ENCODE data around the gene SHISAL1.

Gene SHISAL1

DNA sequence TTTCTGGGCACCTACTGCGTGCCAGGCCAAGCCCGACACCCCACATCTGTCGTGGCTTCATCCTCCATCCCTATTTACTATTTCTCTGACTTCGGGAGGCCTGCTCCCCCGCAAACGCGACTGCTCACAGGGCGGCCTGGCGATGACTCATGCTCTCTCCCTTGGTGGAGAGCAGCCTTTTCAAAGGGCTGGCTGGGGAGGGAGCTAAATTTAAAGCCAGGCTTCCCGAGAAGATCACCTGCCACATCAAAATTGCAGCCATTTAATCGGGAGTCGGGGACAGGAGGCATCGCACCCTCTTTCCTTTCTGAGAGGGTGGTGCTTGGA lies 24.9 kb upstream of the SHISAL1 start:
- TF ChIP-seq GATA3 (IDR thresholded peaks at IDR 0.05; ENCODE audit: low read depth, low read length) = no peak
- TF ChIP-seq GATA2 (IDR thresholded peaks at IDR 0.05; ENCODE audit: low read depth, low read length) = no peak

- TF ChIP-seq GATA2 (IDR thresholded peaks at IDR 0.05; ENCODE audit: low read depth, low read length) (no peak), GATA3 (IDR thresholded peaks at IDR 0.05; ENCODE audit: low read depth, low read length) (no peak)
These were observed 24.4 kb upstream of the SHISAL1 start for GRCh38 chr22:44336962-44337677.

- TF ChIP-seq GATA2 (IDR thresholded peaks at IDR 0.05; ENCODE audit: low read depth, low read length) (no peak), GATA3 (IDR thresholded peaks at IDR 0.05; ENCODE audit: low read depth, low read length) (no peak)
These were observed 23.4 kb upstream of the SHISAL1 start for GRCh38 chr22:44335903-44336803.

DNA sequence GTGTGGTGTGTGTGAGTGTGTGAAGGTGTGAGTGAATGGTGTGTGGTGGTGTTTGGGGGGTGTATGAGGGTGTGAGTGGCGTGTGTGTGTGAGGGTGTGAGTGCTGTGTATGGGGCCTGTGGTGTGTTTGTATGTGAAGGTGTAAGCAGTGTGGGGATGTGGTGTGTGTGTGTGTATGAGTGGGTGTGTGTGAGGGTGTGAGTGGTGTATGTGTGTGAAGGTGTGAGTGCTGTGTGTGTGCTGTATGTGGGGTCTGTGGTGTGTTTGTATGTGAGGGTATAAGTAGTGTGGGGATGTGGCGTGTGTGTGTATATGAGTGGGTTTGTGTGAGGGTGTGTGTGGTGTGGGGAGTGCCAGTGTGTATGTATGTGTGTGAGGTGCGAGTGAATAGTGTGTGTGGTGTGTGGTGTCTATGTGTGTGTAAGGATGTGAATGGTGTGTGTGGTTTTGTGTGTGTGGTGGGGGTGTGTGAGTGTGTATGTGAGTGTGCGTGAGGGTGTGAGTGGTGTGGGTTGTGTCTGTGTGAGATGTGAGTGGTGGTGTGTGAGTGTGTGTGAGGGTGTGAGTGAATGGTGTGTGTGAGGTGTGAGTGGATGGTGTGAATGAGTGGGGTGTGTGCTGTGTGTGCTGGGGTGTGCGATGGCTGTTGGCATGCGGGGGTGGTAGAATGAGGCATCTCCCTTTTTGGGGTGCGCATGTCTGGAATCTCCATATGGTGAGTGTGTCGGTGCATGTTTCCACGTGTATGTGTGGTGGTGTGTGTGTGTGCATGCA lies 22.5 kb upstream of the SHISAL1 start:
- TF ChIP-seq GATA3 (IDR thresholded peaks at IDR 0.05; ENCODE audit: low read depth, low read length) (no peak), GATA2 (IDR thresholded peaks at IDR 0.05; ENCODE audit: low read depth, low read length) (no peak)

DNA sequence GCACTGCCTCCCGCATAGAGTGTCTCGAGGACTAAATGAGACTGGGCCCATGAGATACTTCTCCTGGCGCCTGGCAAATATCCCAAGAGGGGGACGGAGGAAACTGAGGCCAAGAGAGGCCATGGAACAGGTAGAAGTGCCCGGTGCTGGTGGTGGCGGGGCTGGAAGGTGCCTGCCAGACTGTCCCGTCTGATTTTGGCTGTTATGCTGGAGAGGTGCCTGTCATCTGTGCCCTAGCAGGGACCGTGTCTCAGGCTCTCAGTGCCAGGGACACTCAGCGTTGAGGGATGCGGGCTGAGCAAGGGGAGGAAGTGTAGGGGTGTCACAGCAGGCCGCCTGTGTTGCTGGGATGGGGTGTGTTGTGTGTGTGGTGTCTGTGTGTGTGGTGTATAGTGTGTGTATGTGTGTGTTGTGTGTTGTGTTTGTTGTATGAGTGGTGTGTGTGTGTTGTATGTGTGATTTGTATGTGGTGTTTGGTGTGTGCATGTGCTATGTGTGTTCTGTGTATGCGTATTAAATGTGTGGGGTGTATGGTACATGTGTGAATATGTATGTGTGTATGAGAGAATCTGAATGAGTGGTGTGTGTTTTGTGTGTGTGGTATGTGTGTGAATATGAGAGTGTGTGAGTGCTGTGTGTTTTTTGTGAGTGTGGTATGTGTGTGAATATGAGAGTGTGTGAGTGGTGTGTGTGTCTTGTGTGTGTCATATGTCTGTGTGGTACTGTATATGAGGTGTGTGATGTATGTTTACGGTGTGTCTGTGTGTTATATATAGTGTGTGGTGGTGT lies 21.3 kb upstream of the SHISAL1 start:
- TF ChIP-seq GATA3 (IDR thresholded peaks at IDR 0.05; ENCODE audit: low read depth, low read length) = no peak
- no peak for TF ChIP-seq GATA2 (IDR thresholded peaks at IDR 0.05; ENCODE audit: low read depth, low read length)

DNA sequence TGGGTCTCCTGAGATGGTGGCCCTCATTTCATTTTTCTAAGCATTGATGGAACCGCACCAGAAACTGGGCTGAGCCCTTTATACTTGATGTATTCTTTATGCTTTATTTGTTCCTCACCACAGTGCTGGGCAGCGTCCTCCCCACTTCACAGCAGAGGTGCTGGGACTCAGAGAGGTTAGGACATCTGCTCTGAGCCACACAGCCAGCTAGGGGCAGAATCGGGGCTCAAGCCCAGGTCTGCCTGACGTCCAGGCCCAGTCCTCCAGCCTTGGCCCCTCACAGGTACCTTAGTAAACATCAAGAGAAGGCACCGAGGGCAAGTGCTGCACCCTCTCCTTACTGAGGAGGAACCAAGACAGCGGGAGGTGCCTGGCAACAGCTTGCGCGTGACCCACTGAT lies 20.2 kb upstream of the SHISAL1 start:
- TF ChIP-seq GATA3 (IDR thresholded peaks at IDR 0.05; ENCODE audit: low read depth, low read length) (no peak), GATA2 (IDR thresholded peaks at IDR 0.05; ENCODE audit: low read depth, low read length) (no peak)

- TF ChIP-seq GATA3 (IDR thresholded peaks at IDR 0.05; ENCODE audit: low read depth, low read length) (no peak), GATA2 (IDR thresholded peaks at IDR 0.05; ENCODE audit: low read depth, low read length) (no peak)
These were observed 19.3 kb upstream of the SHISAL1 start for GRCh38 chr22:44331881-44332714.

DNA sequence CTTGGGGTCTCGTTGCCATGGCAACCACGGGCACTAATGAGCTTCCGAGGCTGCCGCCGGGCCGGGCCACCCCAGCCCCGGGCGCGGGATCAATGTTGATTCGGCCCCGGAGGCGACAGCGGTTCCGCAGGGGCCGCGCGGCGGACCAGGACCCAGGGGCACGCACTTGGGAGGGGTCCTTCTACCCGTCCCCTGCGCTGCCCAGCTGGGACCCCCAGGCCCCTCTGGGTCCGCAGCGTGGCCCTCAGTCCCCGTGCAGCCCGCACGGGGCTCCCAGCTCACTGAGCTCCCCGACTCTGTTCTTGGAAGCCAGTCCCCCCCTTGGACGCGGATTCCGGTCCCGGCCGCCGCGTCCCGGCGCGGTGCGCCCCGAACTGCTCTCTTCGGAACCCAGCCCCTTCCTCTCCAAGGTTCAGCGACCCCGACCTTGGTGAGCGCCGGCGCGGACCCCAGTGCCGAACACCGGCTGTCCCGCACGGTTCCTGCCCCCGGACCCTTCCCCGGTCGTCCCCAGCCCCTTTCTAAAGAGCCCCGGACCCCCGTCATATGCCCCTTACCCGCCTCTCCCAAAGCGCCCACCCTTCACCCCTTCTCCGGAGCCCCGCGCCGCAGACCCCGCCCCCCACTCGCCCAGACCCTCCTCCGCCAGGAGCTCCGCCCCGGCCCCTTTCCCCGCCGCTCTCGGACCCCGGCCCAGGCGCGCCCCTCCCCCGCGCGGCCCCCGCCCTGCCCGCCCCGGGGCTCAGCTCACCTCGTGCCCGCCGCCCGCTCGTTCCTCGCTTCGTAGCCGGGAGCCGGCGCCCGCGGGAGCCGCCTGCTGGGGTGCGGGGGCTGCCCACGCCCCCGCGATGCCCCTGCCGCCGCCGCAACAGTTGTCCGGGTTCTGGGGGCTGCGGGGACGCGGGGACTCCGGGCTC lies 18.3 kb upstream of the SHISAL1 start:
- TF ChIP-seq GATA3 (IDR thresholded peaks at IDR 0.05; ENCODE audit: low read depth, low read length) (no peak), GATA2 (IDR thresholded peaks at IDR 0.05; ENCODE audit: low read depth, low read length) (no peak)

DNA sequence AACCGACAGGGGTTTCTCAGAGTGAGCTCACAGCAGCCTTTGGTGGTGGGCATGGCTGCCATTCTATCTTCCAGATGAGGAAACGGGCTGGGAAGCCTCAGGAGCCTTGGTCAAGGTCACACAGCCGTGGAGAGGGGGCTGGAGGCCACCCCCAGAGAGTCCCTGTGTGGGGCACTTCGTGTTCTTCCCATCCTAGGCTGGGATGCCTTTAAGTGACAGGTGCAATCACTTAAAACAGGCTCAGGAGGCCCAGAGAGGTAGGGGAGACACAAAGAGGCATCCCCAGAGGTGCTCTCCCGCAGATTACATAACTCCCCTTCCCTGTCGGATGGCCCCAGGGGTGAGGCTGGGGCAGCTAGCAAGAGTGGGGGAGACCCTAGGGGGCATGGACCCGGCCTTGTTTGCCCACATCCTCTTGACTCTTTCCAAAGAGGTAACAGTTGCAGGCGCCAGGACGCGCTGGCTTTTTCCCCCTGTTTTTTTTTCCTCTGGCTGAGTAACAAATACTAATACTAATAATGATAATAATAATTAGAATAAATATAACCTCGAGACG lies 17.5 kb upstream of the SHISAL1 start:
- TF ChIP-seq GATA2 (IDR thresholded peaks at IDR 0.05; ENCODE audit: low read depth, low read length) = no peak
- no peak for TF ChIP-seq GATA3 (IDR thresholded peaks at IDR 0.05; ENCODE audit: low read depth, low read length)

DNA sequence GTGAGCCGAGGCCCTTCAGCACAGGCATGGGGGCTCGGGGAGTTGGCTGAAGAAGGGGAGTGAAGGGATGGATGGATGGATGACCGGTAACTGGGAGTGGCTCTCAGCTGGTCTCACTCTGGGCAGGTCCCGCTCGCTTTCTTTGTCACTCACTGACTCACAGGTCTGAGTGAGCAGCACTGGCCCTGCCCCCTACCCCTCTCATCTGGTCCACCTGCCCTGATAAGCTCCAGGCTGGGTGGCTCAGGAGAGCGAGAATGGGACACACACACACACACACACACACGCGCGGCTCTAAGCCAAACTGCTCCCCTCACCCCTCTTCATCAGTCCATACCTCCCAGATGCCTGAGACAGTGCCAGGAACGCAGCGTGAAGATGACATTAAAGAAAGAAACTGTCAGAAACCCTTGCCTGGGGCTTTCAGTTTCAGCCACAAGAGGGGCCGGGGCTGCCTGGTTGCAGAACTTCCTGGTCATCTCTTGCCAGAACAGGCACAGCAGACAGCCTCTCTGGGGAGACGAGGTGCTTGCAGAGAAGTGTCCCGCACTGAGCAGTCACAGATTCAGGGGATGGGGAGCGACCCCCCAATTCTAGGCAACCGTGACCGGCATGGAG lies 16.5 kb upstream of the SHISAL1 start:
- TF ChIP-seq GATA3 (IDR thresholded peaks at IDR 0.05; ENCODE audit: low read depth, low read length) = no peak
- TF ChIP-seq GATA2 (IDR thresholded peaks at IDR 0.05; ENCODE audit: low read depth, low read length) = no peak

GRCh38 chr22:44328762-44329161 lies 16.0 kb upstream of the SHISAL1 start:
- TF ChIP-seq GATA3 (IDR thresholded peaks at IDR 0.05; ENCODE audit: low read depth, low read length) (no peak), GATA2 (IDR thresholded peaks at IDR 0.05; ENCODE audit: low read depth, low read length) (no peak)

Data from SH-SY5Y (cell line).